A549 (cell line): ENCODE data around the gene GOSR2. TPM values are rescaled to one million over a fixed set of nuclear protein-coding genes. Genes with fewer than 3 reads are reported as not detected.

Experiments
- ATAC-seq, 2 experiments: fragments of 200-7000 bp in 1 of 2; fragments of >200 bp in 1 of 2; cut with Nextera tagmentation in 1 of 2; cut with Tn5 transposase in 1 of 2; 3 replicates each; pipeline versions ENCODE4 v1.8.0 to v1.9.1; 2018 to 2020; ENCODE audit warnings: mild to moderate bottlenecking in 1 of 2, moderate library complexity in 1 of 2
- CTCF ChIA-PET: fragments of 300-600 bp; sonication (Branson Sonifier 250); formaldehyde crosslinking; extraction: SDS; loops from one replicate; lab custom pipeline; 2021; ENCODE audit warnings: antibody characterized with exemption, inconsistent platforms; lab: Yijun Ruan, JAX
- POLR2A ChIA-PET: fragments of 350-600 bp; formaldehyde crosslinking; extraction: SDS; loops from one replicate; lab custom pipeline; 2021; ENCODE audit warnings: antibody characterized with exemption, inconsistent platforms; lab: Yijun Ruan, JAX
- DNase-seq, 2 experiments: peaks; one replicate each; pipeline versions ENCODE4 v3.0.0 to v3.0.0-alpha.2; 2011 to 2016; ENCODE audit warnings: low read depth in 1 of 2, low spot score in 1 of 2
- FAIRE-seq: peaks from 2 replicates; lab custom pipeline; 2011; peaks lifted over from hg19 to GRCh38; lab: Jason Lieb, UNC
- H3K27ac ChIP-seq, 2 experiments: fragments of >200 bp; sonication (Bioruptor Twin); formaldehyde crosslinking; 3 replicates each; pipeline ENCODE4 v1.5.1; 2016 to 2017
- H3K4me1 ChIP-seq: fragments of >200 bp; sonication (Bioruptor Twin); formaldehyde crosslinking; 3 replicates; pipeline ENCODE4 v1.6.1; 2016
- H3K4me2 ChIP-seq: fragments of >200 bp; sonication (Bioruptor Twin); formaldehyde crosslinking; 3 replicates; pipeline ENCODE4 v1.6.1; 2016
- H3K4me3 ChIP-seq: fragments of >200 bp; sonication (Bioruptor Twin); formaldehyde crosslinking; 3 replicates; pipeline ENCODE4 v1.5.1; 2016
- H3K9me3 ChIP-seq: fragments of >200 bp; sonication (Bioruptor Twin); formaldehyde crosslinking; 3 replicates; pipeline ENCODE4 v1.6.1; 2016
- BHLHE40 ChIP-seq: IDR thresholded peaks from 2 replicates; pipeline ENCODE4 v1.6.1; 2012; ENCODE audit warnings: low read depth, low read length, inconsistent platforms
- CBX2 ChIP-seq: fragments of 200-600 bp; sonication (generic); IDR thresholded peaks from 2 replicates; pipeline ENCODE4 v1.6.1; 2016; ENCODE audit warnings: low read depth, mild to moderate bottlenecking, borderline replicate concordance
- CBX8 ChIP-seq: fragments of 200-600 bp; sonication (generic); IDR thresholded peaks from 2 replicates; pipeline ENCODE4 v1.6.1; 2016
- EHF ChIP-seq: fragments of 250-450 bp; sonication (Bioruptor Pico); IDR thresholded peaks from 2 replicates; pipeline ENCODE4 v1.5.0; 2020; ENCODE audit warnings: mild to moderate bottlenecking
- ESRRA ChIP-seq: fragments of 150-350 bp; IDR thresholded peaks from 2 replicates; pipeline ENCODE4 v1.6.1; 2014; ENCODE audit warnings: mild to moderate bottlenecking, low read length, borderline replicate concordance
- FOSL2 ChIP-seq, 2 experiments: fragments of 450-650 bp in 1 of 2; fragments of >200 bp in 1 of 2; sonication (Bioruptor Twin) in 1 of 2; formaldehyde crosslinking; IDR thresholded peaks; 2 replicates each; pipeline versions ENCODE4 v1.5.0 to v1.6.1; 2016 to 2020; ENCODE audit warnings: mild to moderate bottlenecking in 1 of 2, moderate library complexity in 1 of 2
- JUN ChIP-seq, 2 experiments: fragments of >200 bp; sonication (Bioruptor Twin); formaldehyde crosslinking; IDR thresholded peaks; 2 replicates in 1 of 2; 3 replicates in 1 of 2; pipeline ENCODE4 v1.6.1; 2016 to 2017
- MAFK ChIP-seq: fragments of 450-650 bp; IDR thresholded peaks from 2 replicates; pipeline ENCODE4 v1.6.1; 2014; ENCODE audit not compliant: partially characterized antibody
- PBX3 ChIP-seq: IDR thresholded peaks from 2 replicates; pipeline ENCODE4 v1.6.1; 2012
- POLR2A ChIP-seq: IDR thresholded peaks from 2 replicates; pipeline ENCODE4 v1.6.1; 2012; ENCODE audit warnings: mild to moderate bottlenecking, low read length
- RNF2 ChIP-seq: fragments of 200-600 bp; sonication (generic); IDR thresholded peaks from 2 replicates; pipeline ENCODE4 v1.6.1; 2016; ENCODE audit warnings: low read depth, mild to moderate bottlenecking, antibody characterized with exemption, moderate library complexity, borderline replicate concordance
- SMC3 ChIP-seq: fragments of >200 bp; sonication (Bioruptor Twin); formaldehyde crosslinking; IDR thresholded peaks from 3 replicates; pipeline ENCODE4 v1.6.1; 2018; ENCODE audit warnings: inconsistent platforms
- ZC3H11A ChIP-seq: fragments of 450-650 bp; IDR thresholded peaks from 2 replicates; pipeline ENCODE4 v1.6.1; 2014; ENCODE audit warnings: antibody characterized with exemption, mild to moderate bottlenecking
- ZNF302 ChIP-seq: fragments of 250-450 bp; sonication (Bioruptor Pico); IDR thresholded peaks from 2 replicates; pipeline ENCODE4 v1.9.0; 2021; ENCODE audit warnings: inconsistent platforms, mild to moderate bottlenecking, moderate library complexity
- WGBS: methylation state at CpG from one replicate; pipeline ENCODE4 v1.1.6; 2017; ENCODE audit errors: missing lambda C conversion rate; 5-methylcytosine and 5-hydroxymethylcytosine counted together
- polyA plus RNA-seq, 4 experiments: library from polyadenylated mRNA; depleted of rRNA in 3 of 4; stranded (reverse); fragments of >200 nt; fragmentation: RNase III in 1 of 4; extraction: RNeasy Plus Mini Kit Qiagen cat#74134 plus additional on column Dnase treatment in 1 of 4; gene quantifications; 2 replicates in 3 of 4; 3 replicates in 1 of 4; pipeline ENCODE4 v1.2.3, GENCODE V29; 2011 to 2017
- small RNA-seq, 6 experiments: library from RNA; depleted of rRNA; stranded (forward); fragments of <200 nt; gene quantifications; one replicate each; pipeline ENCODE3, GENCODE V24; 2012
- TF ChIP-seq, protein P1 (sequence below): fragments of >200 bp; sonication (Bioruptor Twin); formaldehyde crosslinking; IDR thresholded peaks from 3 replicates; pipeline ENCODE4 v1.5.1; 2016

Gene GOSR2
- polyA plus RNA-seq, 2 of the 4 experiments (the other 2 are of a cell fraction): 36.9 to 68.3 TPM

- ChIA-PET CTCF (interaction anchor here (0.6 to 2.0 kb wide), 8 partner anchors 10 to 375 kb away, joined by 3 to 13 read pairs (median 4); no protein-coding TSS in a partner anchor), POLR2A (no interaction called here)
Measured at GRCh38 chr17:46989637-46990431, 66.9 kb downstream of the GOSR2 start.

DNA sequence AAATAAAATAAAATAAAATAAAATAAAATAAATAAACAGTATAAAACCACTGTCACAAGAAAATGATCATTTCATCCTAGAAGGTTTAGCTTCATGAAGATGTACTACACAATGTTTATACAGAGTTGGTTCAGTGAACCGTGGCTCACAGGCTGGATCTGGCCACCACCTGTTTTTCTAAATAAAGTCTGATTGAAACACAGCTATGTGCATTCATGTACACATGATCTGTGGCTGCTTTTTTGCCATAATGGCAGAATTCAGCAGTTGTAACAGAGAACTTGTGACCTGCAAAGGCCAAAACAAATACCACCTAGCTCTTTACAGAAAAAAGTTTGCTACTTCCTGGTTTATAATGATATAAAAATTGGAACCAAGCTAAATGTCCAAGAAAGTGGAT, 68.7 kb downstream of the GOSR2 start:
- no peak for TF ChIP-seq SMC3
- no peak for TF ChIP-seq POLR2A
- TF ChIP-seq, protein P1, sequence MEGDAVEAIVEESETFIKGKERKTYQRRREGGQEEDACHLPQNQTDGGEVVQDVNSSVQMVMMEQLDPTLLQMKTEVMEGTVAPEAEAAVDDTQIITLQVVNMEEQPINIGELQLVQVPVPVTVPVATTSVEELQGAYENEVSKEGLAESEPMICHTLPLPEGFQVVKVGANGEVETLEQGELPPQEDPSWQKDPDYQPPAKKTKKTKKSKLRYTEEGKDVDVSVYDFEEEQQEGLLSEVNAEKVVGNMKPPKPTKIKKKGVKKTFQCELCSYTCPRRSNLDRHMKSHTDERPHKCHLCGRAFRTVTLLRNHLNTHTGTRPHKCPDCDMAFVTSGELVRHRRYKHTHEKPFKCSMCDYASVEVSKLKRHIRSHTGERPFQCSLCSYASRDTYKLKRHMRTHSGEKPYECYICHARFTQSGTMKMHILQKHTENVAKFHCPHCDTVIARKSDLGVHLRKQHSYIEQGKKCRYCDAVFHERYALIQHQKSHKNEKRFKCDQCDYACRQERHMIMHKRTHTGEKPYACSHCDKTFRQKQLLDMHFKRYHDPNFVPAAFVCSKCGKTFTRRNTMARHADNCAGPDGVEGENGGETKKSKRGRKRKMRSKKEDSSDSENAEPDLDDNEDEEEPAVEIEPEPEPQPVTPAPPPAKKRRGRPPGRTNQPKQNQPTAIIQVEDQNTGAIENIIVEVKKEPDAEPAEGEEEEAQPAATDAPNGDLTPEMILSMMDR: no peak
- TF ChIP-seq RNF2: no peak
- TF ChIP-seq MAFK: peak; percentile 32
- no peak for TF ChIP-seq CBX2
- TF ChIP-seq FOSL2 (IDR thresholded peaks at IDR 0.05): no peak
- TF ChIP-seq FOSL2 (CRISPR knock-in tag; IDR thresholded peaks at IDR 0.05): no peak
- TF ChIP-seq BHLHE40: no peak
- POLR2A ChIA-PET: no interaction called here
- WGBS: 27% methylated on average over 1 of the region's 1 CpG
- CTCF ChIA-PET: interaction anchor here (0.7 to 2.2 kb wide), 4 partner anchors 15 to 50 kb away, joined by 3 to 15 read pairs (median 3); no protein-coding TSS in a partner anchor
- Histone ChIP-seq H3K9me3 (no peaks in the 10 kb centered on the region), H3K4me3 (no peak overlapping the region), H3K4me1 (peaks cover 3% of the 10 kb centered on the region; the same call in 1 of the 3 replicates), H3K27ac (no peak overlapping the region), H3K4me2 (no peak overlapping the region)
- no peak for FAIRE-seq
- ATAC-seq: no peak
- DNase-seq: no peak

More at GRCh38 chr17:46989637-46990431, 66.9 kb downstream of the GOSR2 start:
- FAIRE-seq: no peak
- 50% methylated on average over 11 of the region's 11 CpGs for WGBS
- TF ChIP-seq JUN (IDR thresholded peaks at IDR 0.05) (no peak), ZNF302 (CRISPR knock-in tag) (no peak), CBX8 (no peak), EHF (no peak), PBX3 (no peak), ZC3H11A (no peak), ESRRA (no peak), MAFK (no peak)
- no peak for DNase-seq
- Histone ChIP-seq H3K4me1 (no peaks in the 10 kb centered on the region), H3K4me3 (no peak overlapping the region), H3K4me2 (no peak overlapping the region), H3K9me3 (no peaks in the 10 kb centered on the region), H3K27ac (no peak overlapping the region)
- ATAC-seq: no peak

Small RNA genes within 50 kb of the gene (small RNA-seq; reads per million reads assigned to genes)
- 0 to 6.9 (median 0.48) reads per million in 6 experiments for gene MIR5089
- gene RNU6ATAC3P: 0 to 3.8 (median 0.26) reads per million in 6 experiments

Other genes with a start within 250 kb of the GOSR2 start
- gene WNT3, start 104.5 kb upstream of the GOSR2 start, polyA plus RNA-seq (2011; rRNA removed): 10.8 and 11.6 TPM in 2 replicates
- 5.9 to 8.4 TPM (median 8.3 TPM) in 3 replicates for gene WNT3, start 104.5 kb upstream of the GOSR2 start, polyA plus RNA-seq (2017; fragmentation: RNase III; extraction: RNeasy Plus Mini Kit Qiagen cat#74134 plus additional on column Dnase treatment)
- 0.05 and 0.22 TPM in 2 replicates for gene WNT9B, start 71.6 kb upstream of the GOSR2 start, polyA plus RNA-seq (2011; rRNA removed)
- 0.05 to 0.17 TPM (median 0.07 TPM) in 3 replicates for gene WNT9B, start 71.6 kb upstream of the GOSR2 start, polyA plus RNA-seq (2017; fragmentation: RNase III; extraction: RNeasy Plus Mini Kit Qiagen cat#74134 plus additional on column Dnase treatment)
- gene RPRML, start 56.1 kb downstream of the GOSR2 start, polyA plus RNA-seq (2011; rRNA removed): 0.10 TPM in 1 of 2 replicates, not detected in the other
- gene RPRML, start 56.1 kb downstream of the GOSR2 start, polyA plus RNA-seq (2017; fragmentation: RNase III; extraction: RNeasy Plus Mini Kit Qiagen cat#74134 plus additional on column Dnase treatment): 0.10 to 0.22 TPM (median 0.20 TPM) in 3 replicates